ENCODE measurements around the gene CEP112.

The CEP112 gene

DNA sequence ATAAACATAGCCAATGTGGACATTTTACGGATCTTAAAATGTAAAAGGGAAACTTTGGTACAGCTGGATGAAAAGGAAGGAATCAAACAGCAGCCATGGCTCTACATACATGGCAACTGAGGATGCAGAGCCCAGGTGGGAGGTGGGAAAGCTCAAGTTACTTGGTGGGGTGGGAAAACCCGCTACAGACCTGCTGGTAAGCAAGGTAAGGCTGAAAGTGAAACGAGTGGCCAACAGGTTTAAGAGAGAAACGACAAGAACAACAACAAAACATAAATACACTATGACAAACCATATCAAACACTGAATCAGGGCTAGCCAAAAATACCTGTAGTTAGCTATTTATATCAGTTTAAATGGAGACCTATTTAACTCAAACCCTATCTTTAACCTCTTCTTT lies 185.3 kb downstream of the CEP112 start:
- DNase-seq (ENCODE audit: extremely low read depth, low read depth), result no peak
- no peak overlapping the region for H3K4me3 ChIP-seq (replicated peaks; ENCODE audit: low read depth, low read length)
- TF ChIP-seq, protein P1, sequence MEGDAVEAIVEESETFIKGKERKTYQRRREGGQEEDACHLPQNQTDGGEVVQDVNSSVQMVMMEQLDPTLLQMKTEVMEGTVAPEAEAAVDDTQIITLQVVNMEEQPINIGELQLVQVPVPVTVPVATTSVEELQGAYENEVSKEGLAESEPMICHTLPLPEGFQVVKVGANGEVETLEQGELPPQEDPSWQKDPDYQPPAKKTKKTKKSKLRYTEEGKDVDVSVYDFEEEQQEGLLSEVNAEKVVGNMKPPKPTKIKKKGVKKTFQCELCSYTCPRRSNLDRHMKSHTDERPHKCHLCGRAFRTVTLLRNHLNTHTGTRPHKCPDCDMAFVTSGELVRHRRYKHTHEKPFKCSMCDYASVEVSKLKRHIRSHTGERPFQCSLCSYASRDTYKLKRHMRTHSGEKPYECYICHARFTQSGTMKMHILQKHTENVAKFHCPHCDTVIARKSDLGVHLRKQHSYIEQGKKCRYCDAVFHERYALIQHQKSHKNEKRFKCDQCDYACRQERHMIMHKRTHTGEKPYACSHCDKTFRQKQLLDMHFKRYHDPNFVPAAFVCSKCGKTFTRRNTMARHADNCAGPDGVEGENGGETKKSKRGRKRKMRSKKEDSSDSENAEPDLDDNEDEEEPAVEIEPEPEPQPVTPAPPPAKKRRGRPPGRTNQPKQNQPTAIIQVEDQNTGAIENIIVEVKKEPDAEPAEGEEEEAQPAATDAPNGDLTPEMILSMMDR (IDR thresholded peaks at IDR 0.05; ENCODE audit: low read depth, low read length, missing control alignments), result no peak

DNA sequence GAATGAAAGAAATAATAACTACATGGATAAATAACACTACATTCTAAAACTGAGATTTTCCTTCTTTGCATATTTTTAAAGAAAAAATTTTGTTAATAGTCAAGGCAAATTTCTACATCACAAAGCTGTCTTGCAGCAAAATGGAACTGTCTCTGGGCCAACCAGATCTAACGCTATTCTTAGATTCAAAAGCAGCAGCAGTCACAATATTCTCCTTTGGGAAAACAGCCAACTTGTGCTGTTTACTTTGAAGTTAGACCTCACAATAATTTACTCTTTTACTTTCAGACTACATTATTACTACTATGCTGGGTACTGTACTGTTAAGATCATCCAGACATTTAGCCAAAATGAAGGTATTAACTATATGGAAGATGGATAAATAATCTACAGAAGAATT lies 189.1 kb downstream of the CEP112 start:
- H3K4me3 ChIP-seq (replicated peaks; ENCODE audit: low read depth, low read length), result no peak overlapping the region
- DNase-seq (ENCODE audit: extremely low read depth, low read depth), result no peak
- TF ChIP-seq, protein P1 (IDR thresholded peaks at IDR 0.05; ENCODE audit: low read depth, low read length, missing control alignments), result no peak

DNA sequence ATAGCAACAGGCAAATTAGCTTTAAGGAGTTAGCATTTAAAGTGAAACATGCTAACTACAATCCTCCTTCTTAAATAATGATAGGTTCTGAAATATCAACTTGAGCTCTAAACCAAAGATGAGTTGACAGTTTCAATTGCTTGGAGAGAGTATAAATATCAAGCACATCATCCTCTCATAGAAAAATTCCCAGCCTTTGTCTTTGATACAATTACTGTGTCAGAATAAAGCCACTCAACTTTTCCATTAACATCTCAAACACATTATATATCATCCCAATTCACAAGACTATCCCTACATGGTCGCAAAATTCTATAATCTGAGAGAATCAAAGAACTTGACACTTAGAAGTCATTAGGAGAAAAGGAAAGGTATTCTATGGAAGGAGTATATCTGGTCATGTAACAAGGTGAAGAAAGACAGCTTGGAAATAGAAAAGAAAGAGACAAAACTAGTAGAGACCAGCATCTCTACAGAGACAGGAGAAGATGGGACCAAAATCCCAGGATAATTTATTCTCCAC lies 189.8 kb downstream of the CEP112 start:
- TF ChIP-seq, protein P1 (IDR thresholded peaks at IDR 0.05; ENCODE audit: low read depth, low read length, missing control alignments), result no peak
- DNase-seq (ENCODE audit: extremely low read depth, low read depth), result no peak

DNA sequence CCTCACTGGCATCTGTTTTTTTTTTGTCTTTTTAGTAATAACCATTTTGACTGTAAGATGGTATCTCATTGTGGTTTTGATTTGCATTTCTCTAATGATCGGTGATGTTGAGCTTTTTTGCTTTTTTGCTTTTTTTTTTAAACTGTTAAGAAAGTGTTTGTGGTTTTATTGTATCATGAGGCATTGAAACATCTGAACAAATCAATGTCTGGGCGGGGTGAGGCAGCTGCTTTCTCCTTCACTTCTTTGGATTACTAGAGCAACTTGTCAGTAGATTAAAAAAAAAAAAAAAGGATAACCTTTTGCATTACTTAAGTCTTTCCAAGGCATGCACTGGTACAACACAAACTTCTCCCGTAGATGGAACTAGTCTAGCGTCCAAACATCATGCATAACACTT lies 191.7 kb downstream of the CEP112 start:
- TF ChIP-seq, protein P1 (IDR thresholded peaks at IDR 0.05; ENCODE audit: low read depth, low read length, missing control alignments), result no peak
- DNase-seq (ENCODE audit: extremely low read depth, low read depth), result no peak
- H3K4me3 ChIP-seq (replicated peaks; ENCODE audit: low read depth, low read length), result no peak overlapping the region

More for the DNA sequence above, 189.8 kb downstream of the CEP112 start:
- no peak overlapping the region for H3K4me3 ChIP-seq (replicated peaks; ENCODE audit: low read depth, low read length)

DNA sequence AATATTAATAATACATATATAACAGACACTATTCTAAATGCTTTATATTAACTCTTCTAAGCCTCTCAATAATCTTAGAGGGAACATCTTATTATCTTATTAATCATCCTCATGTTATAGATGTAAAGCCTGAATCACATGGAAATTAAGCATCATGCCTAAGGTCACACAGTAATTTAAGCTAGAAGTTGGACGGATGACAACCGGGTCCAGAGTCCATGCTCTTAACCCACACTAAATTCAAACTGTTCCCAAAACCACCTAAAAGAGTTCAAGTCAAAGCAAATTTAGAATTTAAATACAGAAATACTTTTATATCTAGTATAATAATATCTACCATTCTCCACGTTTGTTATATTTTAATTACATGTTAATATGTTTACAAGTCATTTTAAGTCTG lies 193.3 kb downstream of the CEP112 start:
- no peak for DNase-seq (ENCODE audit: extremely low read depth, low read depth)
- TF ChIP-seq, protein P1 (IDR thresholded peaks at IDR 0.05; ENCODE audit: low read depth, low read length, missing control alignments), result no peak
- no peak overlapping the region for H3K4me3 ChIP-seq (replicated peaks; ENCODE audit: low read depth, low read length)

DNA sequence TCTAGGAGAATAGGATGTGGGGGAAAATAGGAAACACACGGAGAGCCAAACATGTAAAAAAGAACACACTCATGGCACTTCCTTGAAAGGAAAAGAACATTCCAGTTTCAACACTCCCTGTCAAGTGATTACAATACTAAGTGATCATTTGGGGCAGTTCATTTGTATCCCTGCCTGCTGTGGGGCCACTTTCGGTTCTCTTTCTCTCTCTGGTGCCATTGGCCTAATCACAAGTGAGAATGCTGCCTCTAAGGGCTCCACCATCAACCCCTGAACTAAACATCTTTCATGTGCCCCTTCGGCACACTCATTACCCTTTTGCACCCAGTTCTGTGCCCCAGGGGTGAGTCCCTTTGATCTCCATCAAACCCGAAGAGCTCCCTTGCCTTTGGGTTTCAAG lies 197.3 kb downstream of the CEP112 start:
- DNase-seq (ENCODE audit: extremely low read depth, low read depth), result no peak
- TF ChIP-seq, protein P1 (IDR thresholded peaks at IDR 0.05; ENCODE audit: low read depth, low read length, missing control alignments), result no peak
- no peak overlapping the region for H3K4me3 ChIP-seq (replicated peaks; ENCODE audit: low read depth, low read length)

DNA sequence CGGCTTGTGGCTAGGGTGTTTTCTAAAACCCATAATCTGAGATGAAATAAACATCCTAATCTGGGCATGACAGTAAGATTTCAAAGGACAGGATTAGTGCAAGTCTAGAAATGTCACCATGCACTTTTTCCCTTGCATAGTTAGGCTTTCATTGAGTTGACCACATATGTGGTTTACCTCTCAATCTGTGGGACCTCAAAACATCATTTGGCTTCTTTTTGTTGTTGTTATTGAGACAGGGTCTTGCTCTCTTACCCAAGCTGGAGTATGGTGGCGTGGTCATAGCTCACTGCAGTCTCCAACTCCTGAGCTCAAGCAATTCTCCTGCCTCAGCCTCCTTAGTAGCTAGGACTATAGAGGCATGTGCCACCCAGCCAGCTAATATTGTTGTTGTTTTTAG lies 197.8 kb downstream of the CEP112 start:
- DNase-seq (ENCODE audit: extremely low read depth, low read depth), result no peak
- TF ChIP-seq, protein P1 (IDR thresholded peaks at IDR 0.05; ENCODE audit: low read depth, low read length, missing control alignments), result no peak
- H3K4me3 ChIP-seq (replicated peaks; ENCODE audit: low read depth, low read length), result no peak overlapping the region
